IgD-negative memory B cell (primary cell): Measurements from ENCODE around the gene MRPS35. TPM values are rescaled to one million over a fixed set of nuclear protein-coding genes. Genes with fewer than 3 reads are reported as not detected.
"Not testable (repeated sequence)": the region's sequence is repeated elsewhere in the genome, so short reads cannot be mapped to it uniquely, and the experiment has no call there.

Source experiments
- H3K27ac Mint-ChIP-seq, 3 donors: one replicate each; pipeline ENCODE4 v1.8.0; 2020 to 2022; ENCODE audit warnings: mild to moderate bottlenecking in 3 of 3, mixed read lengths in 3 of 3, moderate library complexity in 1 of 3
- H3K27me3 Mint-ChIP-seq: one replicate; pipeline ENCODE4 v1.8.0; 2021; ENCODE audit warnings: mixed read lengths
- H3K36me3 Mint-ChIP-seq: one replicate; pipeline ENCODE4 v1.8.0; 2020; ENCODE audit warnings: mild to moderate bottlenecking, mixed read lengths
- H3K4me1 Mint-ChIP-seq, 3 donors: one replicate each; pipeline ENCODE4 v1.8.0; 2020 to 2022; ENCODE audit warnings: mixed read lengths in 3 of 3, mild to moderate bottlenecking in 1 of 3
- H3K4me3 Mint-ChIP-seq, 4 donors: one replicate each; pipeline ENCODE4 v1.8.0; 2020 to 2022; ENCODE audit warnings: mild to moderate bottlenecking in 4 of 4, mixed read lengths in 4 of 4, moderate library complexity in 3 of 4
- H3K9me3 Mint-ChIP-seq, 3 donors: one replicate each; pipeline ENCODE4 v1.8.0; 2020 to 2021; ENCODE audit warnings: mixed read lengths in 3 of 3, mild to moderate bottlenecking in 1 of 3
- polyA plus RNA-seq: library from polyadenylated mRNA; unstranded; fragments of 300-500 nt; fragmentation: Illumina TruSeq; gene quantifications from one replicate; pipeline ENCODE4 v1.2.3, GENCODE V29; 2021

MRPS35 gene
- polyA plus RNA-seq, 1 donor from 2014 or later, result 63.3 TPM

DNA sequence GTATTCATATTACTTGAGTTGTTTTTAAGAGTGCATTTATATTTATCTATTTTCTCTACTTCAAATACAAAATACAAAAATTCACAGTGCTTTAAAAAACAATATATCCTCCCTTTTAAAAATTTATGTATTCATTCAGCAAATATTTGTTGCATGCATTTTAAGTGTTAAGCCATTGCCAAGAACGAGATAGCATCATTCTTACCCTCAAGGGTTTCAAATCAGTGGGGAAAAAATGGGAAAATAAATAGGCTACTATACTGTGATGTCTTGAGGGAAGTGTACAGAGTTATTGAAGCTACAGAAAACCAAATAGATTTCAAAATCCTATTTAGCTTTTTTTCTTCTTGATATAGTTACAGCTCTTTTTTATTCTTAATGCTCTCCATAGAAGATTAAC, 23.2 kb downstream of the MRPS35 start:
- Mint-ChIP-seq H3K9me3 (no peaks in the 10 kb centered on the region), H3K36me3 (no peaks in the 10 kb centered on the region)

DNA sequence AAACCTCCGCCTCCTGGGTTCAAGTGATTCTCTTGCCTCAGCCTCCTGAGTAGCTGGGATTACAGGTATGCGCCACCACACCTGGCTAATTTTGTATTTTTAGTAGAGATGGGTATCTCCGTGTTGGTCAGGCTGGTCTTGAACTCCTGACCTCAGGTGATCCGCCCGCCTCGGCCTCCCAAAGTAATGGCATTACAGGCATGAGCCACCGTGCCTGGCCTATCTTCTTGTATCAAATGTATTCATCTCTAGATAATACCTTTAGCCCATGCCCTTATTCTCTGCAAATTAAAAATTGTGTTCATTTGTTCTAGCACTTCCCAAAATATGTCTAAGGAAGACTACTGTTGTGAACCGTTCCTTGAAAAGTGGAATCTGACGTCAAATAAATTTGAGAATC, 23.7 kb downstream of the MRPS35 start:
- H3K4me3 Mint-ChIP-seq, H3K27ac Mint-ChIP-seq, H3K9me3 Mint-ChIP-seq, H3K4me1 Mint-ChIP-seq, H3K27me3 Mint-ChIP-seq, H3K36me3 Mint-ChIP-seq: not testable (repeated sequence)

More for the DNA sequence above, 23.2 kb downstream of the MRPS35 start:
- no peaks in the 10 kb centered on the region for H3K4me1 Mint-ChIP-seq
- H3K27me3 Mint-ChIP-seq, result no peaks in the 10 kb centered on the region
- no peak overlapping the region for H3K27ac Mint-ChIP-seq
- H3K4me3 Mint-ChIP-seq, result no peak overlapping the region

DNA sequence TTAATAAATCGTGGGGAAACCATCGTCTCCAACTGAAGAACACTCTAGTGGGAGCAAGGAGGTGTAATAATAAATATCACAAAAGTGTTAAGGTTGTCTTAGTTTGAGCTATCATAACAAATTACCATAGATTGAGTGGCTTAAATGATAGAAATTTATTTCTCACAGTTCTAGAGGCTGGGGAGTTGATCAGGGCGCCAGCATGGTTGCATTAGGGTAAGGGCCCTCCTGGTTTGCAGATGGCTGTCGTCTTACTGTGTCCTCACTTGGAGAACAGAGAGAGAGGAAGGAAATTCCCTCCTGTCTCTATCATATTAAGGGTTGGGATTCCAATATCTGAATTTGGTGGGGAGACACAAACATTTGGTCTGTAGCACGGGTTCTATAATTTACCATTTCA, 33.0 kb downstream of the MRPS35 start:
- Mint-ChIP-seq H3K9me3 (no peaks in the 10 kb centered on the region), H3K36me3 (peaks cover 9% of the 10 kb centered on the region), H3K4me3 (no peak overlapping the region), H3K4me1 (peaks cover 0 to 2% (median 0%) of the 10 kb centered on the region in 3 donors), H3K27ac (no peak overlapping the region), H3K27me3 (no peaks in the 10 kb centered on the region)

DNA sequence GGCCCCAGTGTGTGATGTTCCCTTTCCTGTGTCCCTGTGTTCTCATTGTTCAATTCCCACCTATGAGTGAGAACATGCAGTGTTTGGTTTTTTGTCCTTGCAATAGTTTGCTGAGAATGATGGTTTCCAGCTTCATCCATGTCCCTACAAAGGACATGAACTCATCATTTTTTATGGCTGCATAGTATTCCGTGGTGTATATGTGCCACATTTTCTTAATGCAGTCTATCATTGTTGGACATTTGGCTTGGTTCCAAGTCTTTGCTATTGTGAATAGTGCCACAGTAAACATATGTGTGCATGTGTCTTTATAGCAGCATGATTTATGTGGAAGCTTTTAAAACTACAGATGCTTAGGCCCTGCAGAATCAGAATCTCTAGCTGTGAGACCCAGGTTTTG, 35.1 kb downstream of the MRPS35 start:
- H3K4me1 Mint-ChIP-seq, H3K27ac Mint-ChIP-seq, H3K36me3 Mint-ChIP-seq, H3K27me3 Mint-ChIP-seq, H3K9me3 Mint-ChIP-seq, H3K4me3 Mint-ChIP-seq: not testable (repeated sequence)

DNA sequence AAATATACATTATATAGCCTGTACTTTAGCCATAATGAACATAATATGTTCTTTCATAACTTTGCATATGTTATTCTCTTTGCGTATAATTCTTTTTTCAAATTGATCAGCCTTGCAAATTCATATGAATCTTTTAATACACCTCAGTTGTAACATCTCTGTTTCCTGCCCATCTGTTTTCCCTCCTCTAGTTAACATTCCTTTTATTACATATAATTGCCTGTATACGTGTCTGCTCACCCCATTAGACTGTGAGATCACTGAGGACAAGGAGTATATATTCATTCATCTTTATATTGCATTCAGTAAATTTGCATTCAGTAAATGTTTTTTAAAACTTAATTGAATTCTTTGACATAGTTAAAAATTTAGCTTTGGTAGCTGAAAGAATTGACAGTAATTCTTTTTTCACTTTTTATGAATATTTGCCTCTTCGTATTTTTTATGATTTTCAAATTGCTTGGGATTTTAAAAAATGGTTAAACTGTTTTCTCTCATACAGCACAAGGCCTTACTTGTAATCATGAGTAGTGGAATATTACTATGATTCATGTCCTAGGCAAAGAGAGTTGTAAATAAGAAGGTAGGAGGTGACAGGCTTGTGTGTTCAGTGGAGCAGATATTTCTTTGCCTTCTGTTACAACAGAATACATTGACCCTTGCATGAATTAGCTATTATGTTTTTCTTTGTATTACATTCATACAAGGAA, 36.6 kb downstream of the MRPS35 start:
- Mint-ChIP-seq H3K27me3 (no peaks in the 10 kb centered on the region), H3K27ac (no peak overlapping the region), H3K4me1 (peaks cover 0 to 2% (median 0%) of the 10 kb centered on the region in 3 donors), H3K4me3 (no peak overlapping the region), H3K9me3 (no peaks in the 10 kb centered on the region), H3K36me3 (peaks cover 6% of the 10 kb centered on the region)

DNA sequence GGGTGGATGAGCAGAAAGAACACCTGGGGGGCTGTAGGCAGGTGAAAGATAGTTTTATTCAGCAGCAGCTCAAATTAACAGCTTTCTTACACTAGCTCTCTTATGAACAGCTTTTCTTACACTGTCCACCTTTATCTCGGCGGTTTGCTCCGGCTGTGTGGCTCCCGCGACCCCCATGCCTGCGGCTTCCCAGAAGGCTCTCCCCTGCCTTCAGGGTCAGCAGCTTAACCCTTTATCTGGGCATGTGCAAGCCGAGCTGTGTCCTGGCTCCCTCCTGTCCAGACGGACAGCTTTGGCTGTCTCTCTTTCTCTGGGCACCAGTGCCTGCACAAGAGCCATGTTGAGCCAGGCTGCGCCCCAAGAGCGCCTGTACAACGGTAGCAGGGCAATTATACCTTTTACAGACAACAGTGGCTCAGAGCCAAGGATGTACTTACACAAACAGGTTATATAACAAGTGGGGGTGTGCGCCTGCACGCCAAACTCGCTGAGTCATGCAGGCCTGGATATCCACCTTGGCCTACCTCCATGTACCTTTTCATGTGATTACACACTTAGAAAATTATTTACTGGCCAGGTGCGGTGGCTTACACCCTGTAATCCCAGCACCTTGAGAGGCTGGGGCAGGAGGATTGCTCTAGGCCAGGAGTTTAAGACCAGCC, 40.9 kb downstream of the MRPS35 start:
- H3K36me3 Mint-ChIP-seq, result peaks cover 1% of the 10 kb centered on the region
- no peak overlapping the region for H3K4me3 Mint-ChIP-seq
- no peaks in the 10 kb centered on the region for H3K4me1 Mint-ChIP-seq
- no peaks in the 10 kb centered on the region for H3K27me3 Mint-ChIP-seq
- H3K27ac Mint-ChIP-seq, result no peak overlapping the region
- H3K9me3 Mint-ChIP-seq, result no peaks in the 10 kb centered on the region

DNA sequence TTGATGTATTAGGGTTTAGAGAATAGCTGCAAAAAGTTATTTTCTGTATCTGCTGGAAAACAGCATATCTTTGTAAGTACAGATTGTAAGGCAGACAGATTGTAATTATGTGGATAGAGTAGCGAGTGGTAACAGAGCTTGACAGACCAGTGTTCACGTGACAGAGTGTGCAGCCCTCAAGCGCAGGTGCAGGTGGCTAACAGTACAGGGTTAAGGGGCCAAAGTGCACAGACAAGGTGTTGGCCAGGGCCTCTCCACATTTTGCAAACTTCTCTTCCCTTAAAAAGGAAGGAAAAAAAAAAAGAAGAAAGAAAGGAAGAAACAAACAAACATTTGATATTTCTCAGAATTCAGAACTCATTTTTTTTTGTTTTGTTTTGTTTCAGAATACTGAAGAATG, 44.2 kb downstream of the MRPS35 start:
- H3K27ac Mint-ChIP-seq, result no peak overlapping the region
- H3K4me3 Mint-ChIP-seq, result no peak overlapping the region
- peaks cover 3% of the 10 kb centered on the region for H3K36me3 Mint-ChIP-seq
- no peaks in the 10 kb centered on the region for H3K9me3 Mint-ChIP-seq
- H3K4me1 Mint-ChIP-seq, result no peaks in the 10 kb centered on the region
- H3K27me3 Mint-ChIP-seq, result no peaks in the 10 kb centered on the region

DNA sequence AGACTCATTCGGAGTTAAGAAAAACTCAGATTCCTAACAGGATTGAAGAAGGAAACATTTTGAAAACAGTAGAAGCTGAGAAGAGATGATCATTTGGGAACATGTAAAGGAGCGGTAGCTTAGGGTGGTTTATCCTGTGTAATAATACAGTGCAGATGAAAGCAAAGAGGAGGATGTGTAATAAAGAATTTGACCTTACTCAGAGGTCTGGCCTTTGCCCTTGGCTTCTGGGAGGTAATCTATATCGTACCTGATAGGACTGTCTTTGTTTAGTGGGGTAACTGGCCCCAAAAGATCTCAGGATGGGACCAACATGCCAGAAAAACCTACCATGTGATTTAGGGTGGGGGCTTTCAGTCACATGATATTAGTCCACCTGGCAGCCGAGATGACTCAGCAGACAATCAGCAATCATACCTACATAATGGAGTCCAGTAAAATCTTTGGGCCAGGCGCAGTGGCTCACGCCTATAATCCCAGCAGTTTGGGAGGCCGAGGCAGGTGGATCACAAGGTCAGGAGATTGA, 46.1 kb downstream of the MRPS35 start:
- no peaks in the 10 kb centered on the region for H3K4me1 Mint-ChIP-seq
- no peaks in the 10 kb centered on the region for H3K27me3 Mint-ChIP-seq
- no peak overlapping the region for H3K4me3 Mint-ChIP-seq

DNA sequence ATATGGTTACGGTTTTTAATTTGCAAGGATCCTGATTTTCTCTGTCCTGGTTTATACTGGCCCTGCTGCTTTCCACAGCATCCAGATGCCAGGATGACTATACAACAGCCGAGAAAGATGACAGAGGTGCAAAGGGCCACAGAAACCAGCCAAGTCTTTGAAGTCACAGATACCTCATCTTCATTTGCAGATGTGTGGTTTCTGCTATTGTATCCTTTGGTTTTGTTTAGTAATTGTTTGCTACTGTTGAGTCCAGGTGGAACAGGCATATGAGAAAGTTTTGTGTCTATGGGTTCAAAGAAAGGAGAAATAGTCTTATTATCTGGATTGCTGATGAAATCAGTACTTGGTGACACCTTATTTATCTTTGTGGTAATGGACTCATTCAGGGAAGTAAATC, 52.1 kb downstream of the MRPS35 start:
- peaks cover 0 to 2% (median 0%) of the 10 kb centered on the region in 3 donors for H3K4me1 Mint-ChIP-seq
- peaks cover 6% of the 10 kb centered on the region for H3K36me3 Mint-ChIP-seq
- H3K4me3 Mint-ChIP-seq, result no peak overlapping the region
- H3K27ac Mint-ChIP-seq, result no peak overlapping the region
- H3K27me3 Mint-ChIP-seq, result no peaks in the 10 kb centered on the region
- H3K9me3 Mint-ChIP-seq, result peaks cover 0 to 4% (median 0%) of the 10 kb centered on the region in 3 donors

More for the DNA sequence above, 46.1 kb downstream of the MRPS35 start:
- Mint-ChIP-seq H3K36me3 (peaks cover 3% of the 10 kb centered on the region), H3K9me3 (no peaks in the 10 kb centered on the region), H3K27ac (no peak overlapping the region)

DNA sequence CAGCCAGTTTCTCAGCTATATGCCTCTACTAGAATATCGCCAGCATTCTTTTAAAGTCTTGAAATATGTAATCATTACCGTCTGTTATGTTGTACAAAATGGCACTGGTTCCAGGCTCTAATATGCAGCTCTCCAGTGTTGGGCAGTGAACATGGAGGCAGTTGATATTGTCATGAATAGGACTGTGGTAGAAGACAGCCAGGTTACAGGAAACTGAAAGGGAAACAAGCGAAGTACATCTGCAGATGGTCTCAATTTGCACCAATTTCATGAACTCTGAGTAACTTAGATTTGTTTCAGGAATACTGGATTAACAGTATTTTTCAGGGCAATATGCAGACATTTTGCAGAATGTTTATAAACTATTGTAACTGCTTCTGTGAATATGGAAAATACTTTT, 56.0 kb downstream of the MRPS35 start:
- peaks cover 6% of the 10 kb centered on the region for H3K36me3 Mint-ChIP-seq
- H3K27me3 Mint-ChIP-seq, result no peaks in the 10 kb centered on the region
- H3K9me3 Mint-ChIP-seq, result peaks cover 0 to 4% (median 0%) of the 10 kb centered on the region in 3 donors
- H3K4me3 Mint-ChIP-seq, result no peak overlapping the region
- H3K27ac Mint-ChIP-seq, result no peak overlapping the region
- H3K4me1 Mint-ChIP-seq, result peaks cover 0 to 2% (median 0%) of the 10 kb centered on the region in 3 donors

DNA sequence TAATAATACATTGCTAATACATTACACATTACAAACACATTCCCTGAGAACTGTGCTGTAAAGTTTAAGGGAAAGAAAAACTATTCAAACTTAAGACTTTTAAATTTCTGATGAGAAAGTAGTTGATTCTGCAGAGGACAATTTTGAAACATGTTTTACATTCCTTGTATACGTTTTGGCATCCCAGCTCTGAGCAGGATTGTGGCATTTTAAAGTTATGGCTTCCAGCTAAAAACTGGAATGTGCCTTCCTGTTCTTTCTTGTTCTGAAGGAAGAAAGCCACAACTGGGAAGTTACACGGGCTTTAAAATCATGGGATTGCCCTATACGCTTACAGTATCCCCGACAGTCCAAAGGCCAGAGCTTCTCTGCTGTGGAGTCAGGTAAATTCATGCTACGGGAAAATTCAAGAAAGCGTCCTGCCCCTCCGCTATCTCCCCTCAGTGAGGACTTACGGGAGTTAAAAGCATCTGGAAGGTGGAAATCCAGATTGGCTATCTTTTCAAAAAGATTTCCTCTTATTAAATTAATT, 58.6 kb downstream of the MRPS35 start:
- no peak overlapping the region for H3K4me3 Mint-ChIP-seq
- no peaks in the 10 kb centered on the region for H3K9me3 Mint-ChIP-seq
- peaks cover 0 to 2% (median 0%) of the 10 kb centered on the region in 3 donors for H3K4me1 Mint-ChIP-seq
- H3K36me3 Mint-ChIP-seq, result peaks cover 2% of the 10 kb centered on the region
- no peaks in the 10 kb centered on the region for H3K27me3 Mint-ChIP-seq
- H3K27ac Mint-ChIP-seq, result no peak overlapping the region

DNA sequence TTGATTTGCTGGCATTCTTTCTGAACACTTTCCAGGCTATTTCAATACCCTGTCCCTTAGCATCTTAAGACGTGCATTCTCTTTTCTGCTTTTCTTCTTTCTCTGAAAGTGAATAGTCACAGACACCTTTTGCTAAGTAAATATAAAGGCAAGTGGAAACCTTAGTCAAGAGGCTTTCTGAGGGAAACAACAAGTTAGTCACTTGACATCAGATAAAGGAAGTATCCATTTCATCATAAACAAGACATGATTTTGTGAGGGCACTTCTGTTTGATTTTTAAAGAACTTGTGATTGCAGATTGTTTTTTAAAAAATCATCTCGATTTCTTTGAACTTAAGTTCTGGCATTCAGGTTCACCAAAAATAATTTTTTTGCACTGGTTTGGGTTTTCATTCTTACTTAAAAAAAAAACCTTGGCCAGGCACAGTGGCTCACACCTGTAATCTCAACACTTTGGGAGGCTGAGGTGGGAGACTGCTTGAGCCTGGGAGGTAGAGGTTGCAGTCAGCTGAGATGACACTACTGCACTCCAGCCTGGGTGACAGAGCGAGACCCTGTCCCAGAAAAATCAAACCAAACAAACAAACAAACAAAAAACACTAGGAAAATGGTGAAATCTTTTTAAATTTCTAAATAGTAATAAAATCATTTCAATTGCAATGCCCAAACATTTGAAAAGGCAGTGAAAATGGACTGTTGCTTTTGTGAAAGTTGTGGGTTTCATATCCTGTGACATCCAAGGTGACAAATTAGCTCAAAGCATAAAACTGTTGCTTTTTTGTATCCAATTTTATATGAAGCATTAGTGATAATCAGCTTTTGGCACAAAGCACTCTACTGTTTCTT, 61.1 kb downstream of the MRPS35 start:
- Mint-ChIP-seq H3K4me3 (no peak overlapping the region), H3K27ac (no peak overlapping the region), H3K27me3 (no peaks in the 10 kb centered on the region), H3K9me3 (no peaks in the 10 kb centered on the region), H3K36me3 (peaks cover 2% of the 10 kb centered on the region), H3K4me1 (peaks cover 0 to 2% (median 0%) of the 10 kb centered on the region in 3 donors)

DNA sequence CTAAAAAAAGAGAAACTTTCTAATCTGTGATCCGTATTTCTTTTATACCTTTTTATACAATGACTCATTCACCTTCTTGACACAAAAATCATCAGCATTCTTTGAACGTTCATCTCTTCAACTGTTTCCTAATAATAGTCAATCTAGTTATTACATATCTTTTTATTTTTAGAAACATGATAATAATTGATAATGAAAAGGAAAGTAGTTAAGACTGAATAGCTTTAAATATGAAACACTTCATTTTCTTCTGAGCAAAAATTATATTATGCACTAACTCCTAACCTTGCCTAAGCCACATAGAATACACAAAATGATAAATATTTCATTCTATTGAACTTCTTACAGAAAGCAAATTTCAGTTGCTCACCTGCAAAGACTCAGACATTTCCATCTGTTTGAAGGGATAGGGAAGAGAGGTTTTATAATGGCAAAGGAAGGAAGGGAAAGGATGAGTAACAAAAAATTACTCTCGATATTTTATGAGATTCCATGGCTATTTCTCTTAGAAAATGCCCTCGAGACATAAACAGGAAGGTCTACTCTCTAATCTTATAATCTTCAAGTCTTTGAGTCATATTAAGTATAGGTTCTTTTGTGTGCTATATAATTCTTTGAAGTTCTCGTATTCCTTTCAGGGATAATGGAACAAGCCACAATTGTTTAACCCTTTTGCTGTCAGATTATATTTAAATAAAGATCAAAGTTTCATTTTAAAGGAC, 61.9 kb downstream of the MRPS35 start:
- no peak overlapping the region for H3K27ac Mint-ChIP-seq

DNA sequence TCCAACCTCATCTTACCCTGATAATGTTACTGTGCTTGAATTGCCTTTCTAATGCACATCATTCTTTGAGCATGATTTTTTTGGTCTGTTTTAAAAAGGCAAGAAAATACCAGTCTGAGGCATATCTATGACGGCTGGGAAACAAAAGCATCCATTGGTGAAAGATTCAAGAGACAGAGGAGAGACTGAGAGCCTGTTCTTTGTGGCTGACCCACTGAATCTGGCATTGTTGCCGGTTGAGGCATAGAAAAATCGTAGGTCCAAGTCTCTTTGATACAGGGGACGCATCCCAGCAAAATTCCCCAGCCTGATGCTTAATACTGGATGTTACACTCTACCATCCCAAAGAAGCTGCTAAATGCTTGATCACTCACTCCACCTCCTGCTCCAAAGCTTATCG, 66.5 kb downstream of the MRPS35 start:
- Mint-ChIP-seq H3K27me3 (no peaks in the 10 kb centered on the region), H3K9me3 (no peaks in the 10 kb centered on the region), H3K4me3 (peak overlapping the region in 2 of 4 donors; percentile 12 to 28), H3K4me1 (peaks cover 8 to 16% (median 15%) of the 10 kb centered on the region in 3 donors), H3K36me3 (peaks cover 2% of the 10 kb centered on the region), H3K27ac (no peak overlapping the region)

More for the DNA sequence above, 61.9 kb downstream of the MRPS35 start:
- H3K4me3 Mint-ChIP-seq, result no peak overlapping the region
- H3K27me3 Mint-ChIP-seq, result no peaks in the 10 kb centered on the region
- H3K9me3 Mint-ChIP-seq, result no peaks in the 10 kb centered on the region
- H3K4me1 Mint-ChIP-seq, result peaks cover 0 to 2% (median 0%) of the 10 kb centered on the region in 3 donors
- H3K36me3 Mint-ChIP-seq, result peaks cover 3% of the 10 kb centered on the region
